SK-N-SH (cell line): Measurements from ENCODE around the gene VPS11. TPM values are rescaled to one million over a fixed set of nuclear protein-coding genes. Genes with fewer than 3 reads are reported as not detected.

Experiments used
- CTCF ChIA-PET: fragments of 300-600, 350-600 bp; formaldehyde crosslinking; extraction: SDS; loops from one replicate; lab custom pipeline; 2021; lab: Yijun Ruan, JAX
- POLR2A ChIA-PET: fragments of 350-600 bp; sonication (Branson Sonifier 250); formaldehyde crosslinking; extraction: SDS; loops from one replicate; lab custom pipeline; 2020; ENCODE audit warnings: antibody characterized with exemption, inconsistent platforms; lab: Yijun Ruan, JAX
- DNase-seq: peaks from one replicate; pipeline ENCODE4 v3.0.0; 2012
- H2AFZ ChIP-seq: fragments of 200-600 bp; sonication (generic); 2 replicates; pipeline ENCODE4 v1.8.1; 2016; ENCODE audit warnings: antibody characterized with exemption, mild to moderate bottlenecking, low read depth
- H3F3A ChIP-seq: fragments of 200-600 bp; sonication (generic); replicated peaks from 2 replicates; pipeline ENCODE3; 2016; ENCODE audit warnings: antibody characterized with exemption, mild to moderate bottlenecking; ENCODE audit not compliant: insufficient read depth
- H3K27ac ChIP-seq, 2 experiments: fragments of 200-500 bp in 1 of 2; fragments of 200-600 bp in 1 of 2; sonication (Bioruptor generic) in 1 of 2; sonication (generic), shearing (Covaris generic) in 1 of 2; 2 replicates each; pipeline versions ENCODE4 v1.5.1 to v1.6.1; 2014 to 2016; ENCODE audit warnings: low read depth in 2 of 2, inconsistent platforms in 1 of 2, low read length in 1 of 2, mild to moderate bottlenecking in 1 of 2, mixed read lengths in 1 of 2
- H3K27me3 ChIP-seq: fragments of 200-600 bp; sonication (generic), shearing (Covaris generic); 2 replicates; pipeline ENCODE4 v1.6.1; 2016; ENCODE audit warnings: mixed run types; ENCODE audit not compliant: insufficient read depth
- H3K36me3 ChIP-seq, 2 experiments: fragments of 200-500 bp in 1 of 2; fragments of 200-600 bp in 1 of 2; sonication (Bioruptor generic) in 1 of 2; sonication (generic) in 1 of 2; replicated peaks in 1 of 2; 2 replicates each; pipeline versions ENCODE3 to v1.5.1; 2014 to 2016; ENCODE audit warnings: low read length in 1 of 2, mild to moderate bottlenecking in 1 of 2; ENCODE audit not compliant: insufficient read depth in 2 of 2, control insufficient read depth in 1 of 2
- H3K4me1 ChIP-seq, 2 experiments: fragments of 200-500 bp in 1 of 2; fragments of 200-600 bp in 1 of 2; sonication (Bioruptor generic) in 1 of 2; sonication (generic), shearing (Covaris generic) in 1 of 2; 2 replicates each; pipeline versions ENCODE4 v1.5.1 to v1.6.1; 2014 to 2016; ENCODE audit warnings: low read depth in 1 of 2, low read length in 1 of 2, mixed run types in 1 of 2; ENCODE audit not compliant: insufficient read depth in 2 of 2, control insufficient read depth in 1 of 2
- H3K4me2 ChIP-seq: fragments of 200-600 bp; sonication (generic), shearing (Covaris generic); 2 replicates; pipeline ENCODE4 v1.6.1; 2017; ENCODE audit warnings: mixed run types
- H3K4me3 ChIP-seq, 2 experiments: fragments of 200-500 bp in 1 of 2; fragments of 200-600 bp in 1 of 2; sonication (Bioruptor generic) in 1 of 2; sonication (generic), shearing (Covaris generic) in 1 of 2; 2 replicates each; pipeline versions ENCODE4 v1.5.1 to v1.8.1; 2014 to 2016; ENCODE audit warnings: low read depth in 2 of 2, inconsistent platforms in 1 of 2, low read length in 1 of 2, mild to moderate bottlenecking in 1 of 2, mixed read lengths in 1 of 2, moderate library complexity in 1 of 2
- H3K79me2 ChIP-seq: fragments of 200-600 bp; sonication (generic); 2 replicates; pipeline ENCODE4 v1.8.1; 2017; ENCODE audit warnings: mild to moderate bottlenecking; ENCODE audit not compliant: insufficient read depth
- H3K9ac ChIP-seq: fragments of 200-600 bp; sonication (generic); 2 replicates; pipeline ENCODE4 v1.6.1; 2017; ENCODE audit warnings: mixed run types
- H3K9me2 ChIP-seq: fragments of 200-600 bp; sonication (generic); 2 replicates; pipeline ENCODE4 v1.6.1; 2017; ENCODE audit warnings: mixed run types
- H3K9me3 ChIP-seq: fragments of 200-600 bp; sonication (generic); 2 replicates; pipeline ENCODE4 v1.6.1; 2017; ENCODE audit warnings: mixed run types, mild to moderate bottlenecking, moderate library complexity
- H4K20me1 ChIP-seq: fragments of 200-600 bp; sonication (generic); 2 replicates; pipeline ENCODE4 v1.6.1; 2017; ENCODE audit warnings: mild to moderate bottlenecking, mixed run types; ENCODE audit not compliant: insufficient read depth
- EP300 ChIP-seq, 2 experiments: IDR thresholded peaks; 2 replicates each; pipeline versions ENCODE4 v1.4.0 to v1.6.1; 2012; ENCODE audit warnings: borderline replicate concordance in 1 of 2, low read depth in 1 of 2, low read length in 1 of 2
- EZH2phosphoT487 ChIP-seq: fragments of 200-600 bp; sonication (generic); IDR thresholded peaks from 2 replicates; pipeline ENCODE4 v1.6.1; 2017; ENCODE audit warnings: low read depth, mixed run types, mild to moderate bottlenecking, antibody characterized with exemption, moderate library complexity, borderline replicate concordance
- FOXM1 ChIP-seq: IDR thresholded peaks from 2 replicates; pipeline ENCODE4 v1.4.0; 2012; ENCODE audit warnings: low read depth, mild to moderate bottlenecking
- GABPA ChIP-seq: IDR thresholded peaks from 2 replicates; pipeline ENCODE4 v1.4.0; 2012; ENCODE audit warnings: low read depth, mild to moderate bottlenecking
- GATA2 ChIP-seq: sonication (generic); formaldehyde crosslinking; IDR thresholded peaks from 2 replicates; pipeline ENCODE4 v1.5.0; 2020; ENCODE audit warnings: mild to moderate bottlenecking, missing genetic modification reagents
- MEF2A ChIP-seq: IDR thresholded peaks from 2 replicates; pipeline ENCODE4 v1.4.0; 2012; ENCODE audit warnings: low read depth, borderline replicate concordance
- NFIC ChIP-seq: IDR thresholded peaks from 2 replicates; pipeline ENCODE4 v1.4.0; 2012; ENCODE audit warnings: borderline replicate concordance
- PBX3 ChIP-seq: IDR thresholded peaks from 2 replicates; pipeline ENCODE4; 2012
- POLR2AphosphoS5 ChIP-seq: IDR thresholded peaks from 2 replicates; pipeline ENCODE4 v1.6.1; 2012; ENCODE audit warnings: low read depth, low read length
- SMC3 ChIP-seq: IDR thresholded peaks from 2 replicates; pipeline ENCODE4 v1.6.1; 2012; ENCODE audit warnings: low read depth, low read length, improper control_type of control experiment
- WGBS: methylation state at CpG from one replicate; pipeline ENCODE4 v1.1.6; 2017; ENCODE audit warnings: low lambda C conversion rate; 5-methylcytosine and 5-hydroxymethylcytosine counted together
- polyA plus RNA-seq, 3 experiments: library from polyadenylated mRNA; depleted of rRNA; stranded (reverse); fragments of >200 nt; gene quantifications; 2 replicates each; pipeline ENCODE4 v1.2.3, GENCODE V29; 2012
- TF ChIP-seq, protein P1 (sequence below): IDR thresholded peaks from 2 replicates; pipeline ENCODE4 v1.4.0; 2012; ENCODE audit warnings: low read depth

VPS11 gene
- polyA plus RNA-seq, 1 of the 3 experiments (the other 2 are of a cell fraction), result 14.8 TPM

DNA sequence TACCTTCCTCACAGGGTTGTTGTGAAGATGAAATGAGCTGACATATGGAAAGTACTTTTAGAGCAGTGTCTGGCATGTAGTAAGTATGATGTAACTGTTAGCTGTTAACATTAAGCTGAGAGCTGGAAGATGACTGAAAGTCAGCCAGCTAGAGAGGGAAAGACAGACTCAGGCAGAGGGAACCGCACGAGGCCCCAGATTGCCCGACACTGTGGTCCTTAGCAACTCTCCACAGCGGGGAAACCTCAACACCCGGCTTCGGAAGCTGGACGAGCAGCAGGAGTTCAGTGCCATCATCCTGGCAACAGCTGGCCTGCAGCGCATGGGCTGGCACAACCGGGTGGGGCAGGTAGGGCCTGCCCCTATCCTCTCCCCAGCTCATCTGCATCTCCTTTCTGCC is 23.6 kb downstream of the VPS11 start:
- CTCF ChIA-PET, result interaction anchor here (0.6 to 1.3 kb wide), 4 partner anchors 9 to 432 kb away, joined by 3 to 4 read pairs (median 3); partner anchors contain the start of gene DPAGT1
- Histone ChIP-seq H3K79me2 (peaks cover 48% of the 10 kb centered on the region), H4K20me1 (peaks cover 31% of the 10 kb centered on the region), H3K4me1 (peaks cover 22 to 23% of the 10 kb centered on the region in 2 experiments; a peak in 2 of 4 replicates), H3K27ac (peak overlapping the region in 1 of 2 experiments; percentile 11; a peak in 1 of 4 replicates), H3K9me3 (no peaks in the 10 kb centered on the region), H3K36me3 (peaks cover 32 to 39% of the 10 kb centered on the region in 2 experiments), H3K9me2 (no peaks in the 10 kb centered on the region), H3K27me3 (no peaks in the 10 kb centered on the region), H3K4me2 (no peak overlapping the region), H2AFZ (no peak overlapping the region), H3K9ac (no peak overlapping the region), H3F3A (peaks cover 34% of the 10 kb centered on the region), H3K4me3 (no peak overlapping the region)
- WGBS, result 85% methylated on average over 8 of the region's 9 CpGs
- POLR2A ChIA-PET, result no interaction called here
- TF ChIP-seq, protein P1, sequence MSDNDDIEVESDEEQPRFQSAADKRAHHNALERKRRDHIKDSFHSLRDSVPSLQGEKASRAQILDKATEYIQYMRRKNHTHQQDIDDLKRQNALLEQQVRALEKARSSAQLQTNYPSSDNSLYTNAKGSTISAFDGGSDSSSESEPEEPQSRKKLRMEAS, result no peak
- TF ChIP-seq POLR2AphosphoS5 (no peak), FOXM1 (no peak)
- no peak for DNase-seq

GRCh38 chr11:119091966-119092879 is 24.6 kb downstream of the VPS11 start:
- Histone ChIP-seq H3K79me2 (peaks cover 41% of the 10 kb centered on the region), H3K27ac (peak overlapping the region in 1 of 2 experiments; percentile 36; a peak in 2 of 4 replicates), H3K4me3 (peak overlapping the region; percentile 84 to 87; a peak in 3 of 4 replicates), H3K9me3 (no peaks in the 10 kb centered on the region), H4K20me1 (peaks cover 31% of the 10 kb centered on the region), H3K9me2 (no peaks in the 10 kb centered on the region), H3F3A (peaks cover 40% of the 10 kb centered on the region), H3K9ac (peak overlapping the region; percentile 89; the same call in 1 of the 2 replicates), H3K36me3 (peaks cover 37 to 48% of the 10 kb centered on the region in 2 experiments), H2AFZ (no peak overlapping the region), H3K4me1 (peaks cover 22 to 23% of the 10 kb centered on the region in 2 experiments; a peak in 2 of 4 replicates), H3K27me3 (no peaks in the 10 kb centered on the region), H3K4me2 (peak overlapping the region; percentile 98)
- ChIA-PET POLR2A (interaction anchor here (1.2 kb wide), 1 partner anchor 14 kb away, joined by 3 read pairs; no protein-coding TSS in a partner anchor), CTCF (interaction anchor here (0.9 to 3.4 kb wide), 7 partner anchors 11 to 248 kb away, joined by 3 to 20 read pairs (median 4); no protein-coding TSS in a partner anchor)
- no peak for DNase-seq
- WGBS, result 85% methylated on average over 13 of the region's 13 CpGs
- TF ChIP-seq EP300 (IDR thresholded peaks at IDR 0.05; ENCODE audit: borderline replicate concordance in 1 of 2, low read depth in 1 of 2, low read length in 1 of 2) (no peak), SMC3 (no peak), EZH2phosphoT487 (no peak), NFIC (no peak), PBX3 (no peak), POLR2AphosphoS5 (no peak; the same call in 1 of the 2 replicates), FOXM1 (no peak), GABPA (no peak), MEF2A (no peak), GATA2 (CRISPR knock-in tag) (no peak)
